Esophagus squamous epithelium (tissue), 5 donors: ENCODE data around the gene NRCAM. TPM values are rescaled to one million over a fixed set of nuclear protein-coding genes. Genes with fewer than 3 reads are reported as not detected.

ENCODE experiments used
- DNase-seq: peaks from one replicate; lab custom pipeline; 2025; lab: John Stamatoyannopoulos, UW
- H3K27ac ChIP-seq, 4 donors: fragments of 200-600 bp; sonication (generic); one replicate each; pipeline ENCODE4 v1.5.1; 2016 to 2019; ENCODE audit warnings: mild to moderate bottlenecking in 1 of 4
- H3K27me3 ChIP-seq, 4 donors: fragments of 200-600 bp; sonication (generic); 1 replicate in 3 of 4; 2 replicates in 1 of 4; pipeline versions ENCODE4 v1.5.1 to v1.6.0; 2017 to 2021; ENCODE audit warnings: antibody characterized with exemption in 1 of 4
- H3K36me3 ChIP-seq, 3 donors: fragments of 200-600 bp; sonication (generic); one replicate each; pipeline ENCODE4 v1.5.1; 2016 to 2019
- H3K4me1 ChIP-seq, 3 donors: fragments of 200-600 bp; sonication (generic); one replicate each; pipeline ENCODE4 v1.5.1; 2017 to 2019
- H3K4me3 ChIP-seq, 4 donors: fragments of 200-600 bp; sonication (generic); 1 replicate in 3 of 4; 2 replicates in 1 of 4; pipeline ENCODE4 v1.5.1; 2016 to 2019; ENCODE audit warnings: mild to moderate bottlenecking in 2 of 4, moderate library complexity in 1 of 4
- H3K9me3 ChIP-seq, 3 donors: fragments of 200-600 bp; sonication (generic); one replicate each; pipeline ENCODE4 v1.5.1; 2016 to 2019
- CTCF ChIP-seq, 6 experiments: fragments of 450-650 bp in 4 of 6; fragments of 200-600 bp in 2 of 6; sonication (generic) in 2 of 6; IDR thresholded peaks; one replicate each; pipeline ENCODE4 v1.5.1; 2016 to 2019; ENCODE audit warnings: antibody characterized with exemption in 6 of 6, mild to moderate bottlenecking in 4 of 6, moderate library complexity in 4 of 6
- POLR2A ChIP-seq, 4 donors: fragments of 450-650 bp; IDR thresholded peaks; one replicate each; pipeline ENCODE4 v1.6.1; 2017; ENCODE audit warnings: antibody characterized with exemption in 4 of 4, mild to moderate bottlenecking in 4 of 4, moderate library complexity in 3 of 4
- WGBS, 2 donors: methylation state at CpG; one replicate each; pipeline ENCODE4 v1.1.5; 2018; 5-methylcytosine and 5-hydroxymethylcytosine counted together
- intact Hi-C: fragments of 100-400 bp; cut with DNase I; formaldehyde crosslinking; loops from one replicate; pipeline ENCODE4 v1.15.0; 2022
- total RNA-seq, 4 donors: library from RNA; depleted of rRNA; stranded (reverse); fragments of >200 nt; gene quantifications; one replicate each; pipeline ENCODE4 v1.1.0, GENCODE V29; 2016
- donor health status: DM: yes; HTN: yes; CAD: no.

The NRCAM gene
- total RNA-seq, 4 donors from 2014 or later = 1.5 to 9.8 (median 6.3) TPM; not detected in 1

GRCh38 chr7:108104324-108104723, 351.9 kb downstream of the NRCAM start:
- intact Hi-C loops = no loop called here
- DNase-seq = no peak

DNA sequence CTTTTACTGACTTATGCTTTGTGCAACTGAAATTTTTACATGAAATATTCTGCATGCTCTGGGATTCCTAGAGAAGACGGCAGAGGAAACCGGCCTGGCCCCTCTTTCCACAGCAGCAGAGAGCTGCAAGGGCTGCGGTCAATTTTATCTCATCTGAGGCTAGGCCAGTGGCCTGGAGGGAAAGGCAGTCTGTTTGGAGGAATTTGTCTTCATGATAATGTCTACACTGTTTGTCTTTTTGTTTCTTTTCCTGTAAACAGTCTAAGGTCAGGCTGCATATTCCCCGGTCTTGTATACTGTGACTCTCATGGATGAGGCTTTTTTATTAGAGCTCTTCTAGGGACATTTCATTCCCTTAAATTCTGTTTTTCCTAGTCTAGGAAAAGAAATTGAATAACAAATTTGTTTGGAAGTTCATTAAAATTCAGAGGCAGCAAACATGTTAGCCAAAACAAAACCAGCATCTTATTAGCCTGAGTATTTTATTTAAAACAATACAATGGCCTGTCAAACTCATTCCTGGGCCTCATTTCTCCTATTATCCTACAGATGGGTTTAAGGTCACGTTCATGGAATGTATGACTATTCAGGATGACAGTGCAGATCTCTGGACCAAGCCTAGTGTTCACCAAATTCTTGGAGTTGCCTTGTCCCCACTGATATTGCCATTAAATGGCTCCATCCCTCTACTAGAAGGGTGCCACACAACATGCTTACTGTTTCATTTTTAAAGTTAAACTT, 352.5 kb downstream of the NRCAM start:
- Histone ChIP-seq H3K9me3 (no peaks in the 10 kb centered on the region), H3K27ac (peak overlapping the region in 1 of 4 donors; percentile 2), H3K36me3 (no peaks in the 10 kb centered on the region), H3K27me3 (no peaks in the 10 kb centered on the region), H3K4me1 (no peaks in the 10 kb centered on the region), H3K4me3 (no peak overlapping the region)
- DNase-seq = no peak
- no peak for TF ChIP-seq CTCF (IDR thresholded peaks at IDR 0.05)
- intact Hi-C loops = no loop called here
- 77 to 82% methylated on average over 5 of the region's 5 CpGs for WGBS, 2 donors

More at GRCh38 chr7:108104324-108104723, 351.9 kb downstream of the NRCAM start:
- TF ChIP-seq CTCF (IDR thresholded peaks at IDR 0.05) (no peak), POLR2A (IDR thresholded peaks at IDR 0.05) (no peak)
- Histone ChIP-seq H3K27me3 (no peaks in the 10 kb centered on the region), H3K4me1 (no peaks in the 10 kb centered on the region), H3K9me3 (no peaks in the 10 kb centered on the region), H3K4me3 (no peak overlapping the region), H3K36me3 (no peaks in the 10 kb centered on the region), H3K27ac (no peak overlapping the region)
- 82 to 87% methylated on average over 4 to 7 of the region's 7 CpGs for WGBS, 2 donors

GRCh38 chr7:108102671-108103312, 353.4 kb downstream of the NRCAM start:
- no peaks in the 10 kb centered on the region for H3K4me1 ChIP-seq
- no peak for TF ChIP-seq POLR2A (IDR thresholded peaks at IDR 0.05)
- no peak for DNase-seq
- intact Hi-C loops = no loop called here
- no peaks in the 10 kb centered on the region for H3K36me3 ChIP-seq
- H3K27me3 ChIP-seq = no peaks in the 10 kb centered on the region
- no peak overlapping the region for H3K4me3 ChIP-seq
- H3K9me3 ChIP-seq = no peaks in the 10 kb centered on the region
- H3K27ac ChIP-seq = no peak overlapping the region
- WGBS, 2 donors = 92 to 94% methylated on average over 17 to 19 of the region's 20 CpGs

DNA sequence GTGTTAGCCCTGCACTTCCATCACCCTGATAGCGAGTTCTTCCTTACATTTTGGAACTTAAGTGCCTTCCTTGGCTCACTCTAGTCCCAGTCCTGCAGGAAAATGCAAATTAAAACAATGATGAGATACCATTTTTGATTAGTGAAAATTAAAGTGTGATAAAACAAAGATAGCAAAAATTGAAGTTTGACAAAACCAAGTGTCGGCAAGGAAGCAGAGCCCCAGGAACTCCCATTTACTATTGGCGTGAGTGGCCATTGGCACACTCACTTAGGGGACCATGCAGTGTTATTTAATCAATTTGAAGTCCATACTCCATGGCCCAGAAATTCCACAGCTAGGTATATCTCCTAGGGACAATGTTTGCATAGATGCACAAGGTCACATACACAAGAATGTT, 354.5 kb downstream of the NRCAM start:
- WGBS, 2 donors = 87 to 88% methylated on average over 3 of the region's 3 CpGs
- TF ChIP-seq CTCF (IDR thresholded peaks at IDR 0.05) (no peak), POLR2A (IDR thresholded peaks at IDR 0.05) (no peak)
- Histone ChIP-seq H3K4me1 (no peaks in the 10 kb centered on the region), H3K27ac (no peak overlapping the region), H3K9me3 (no peaks in the 10 kb centered on the region), H3K27me3 (no peaks in the 10 kb centered on the region), H3K4me3 (no peak overlapping the region), H3K36me3 (no peaks in the 10 kb centered on the region)
- intact Hi-C loops = no loop called here
- no peak for DNase-seq

- Histone ChIP-seq H3K27me3 (no peaks in the 10 kb centered on the region), H3K4me1 (peaks cover 7 to 14% (median 7%) of the 10 kb centered on the region in 3 donors), H3K36me3 (no peaks in the 10 kb centered on the region), H3K9me3 (no peaks in the 10 kb centered on the region), H3K27ac (no peak overlapping the region), H3K4me3 (no peak overlapping the region)
- no peak for DNase-seq
- intact Hi-C loops = no loop called here
- TF ChIP-seq CTCF (IDR thresholded peaks at IDR 0.05) (no peak), POLR2A (IDR thresholded peaks at IDR 0.05) (no peak)
- WGBS, 2 donors = 52 to 89% methylated on average over 1 of the region's 1 CpG
These were observed 356.5 kb downstream of the NRCAM start for GRCh38 chr7:108099713-108100112.
